Coronary artery (tissue), 2 donors: ENCODE measurements around the gene C11orf54.
"Not testable (repeated sequence)": the region's sequence is repeated elsewhere in the genome, so short reads cannot be mapped to it uniquely, and the experiment has no call there.

Experiments
- DNase-seq: peaks from one replicate; pipeline ENCODE4 v3.0.0-alpha.2; 2017; ENCODE audit warnings: low spot score
- H3K27ac ChIP-seq, 2 donors: fragments of 200-600 bp; sonication (generic); one replicate each; pipeline ENCODE4 v1.5.1; 2016 to 2019
- H3K4me3 ChIP-seq: fragments of 200-600 bp; sonication (generic); 2 replicates; pipeline ENCODE4 v1.5.1; 2016; ENCODE audit warnings: mild to moderate bottlenecking, moderate library complexity
- TF ChIP-seq, protein P1 (sequence below): fragments of 200-600 bp; sonication (generic); IDR thresholded peaks from one replicate; pipeline ENCODE4 v1.5.1; 2019; ENCODE audit warnings: antibody characterized with exemption

The C11orf54 gene

DNA sequence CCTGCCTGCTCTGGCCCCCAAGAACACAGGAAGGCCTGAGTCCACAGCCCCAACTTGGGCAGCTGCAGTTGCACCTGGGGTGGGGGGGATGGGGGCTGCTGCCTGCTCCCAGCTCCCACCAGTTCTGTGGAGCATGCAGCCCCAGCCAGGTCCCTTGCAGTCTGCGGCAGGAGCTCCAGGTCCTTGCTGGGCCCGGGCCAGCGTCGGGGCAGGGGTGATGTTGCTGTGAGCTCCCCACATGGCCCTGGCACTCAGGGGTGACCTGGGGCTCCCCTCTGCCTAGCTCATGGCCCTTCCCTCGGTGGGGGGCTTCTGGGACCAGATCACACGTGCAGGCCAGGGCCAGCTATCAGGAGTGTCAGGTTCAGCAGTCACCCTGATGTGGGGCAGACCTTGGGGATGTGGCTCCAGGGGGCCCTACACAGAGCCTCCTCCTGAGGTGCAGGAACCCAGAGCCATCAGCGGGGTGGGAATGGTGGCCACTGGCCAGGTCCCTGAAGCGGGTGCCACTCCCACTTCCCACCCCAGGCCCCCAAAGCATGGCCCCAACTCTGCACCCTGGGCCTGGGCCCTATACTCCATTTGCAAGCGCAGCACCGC lies 32.2 kb downstream of the C11orf54 start:
- Histone ChIP-seq H3K27ac (no peak overlapping the region), H3K4me3 (no peak overlapping the region)
- DNase-seq = no peak
- TF ChIP-seq, protein P1, sequence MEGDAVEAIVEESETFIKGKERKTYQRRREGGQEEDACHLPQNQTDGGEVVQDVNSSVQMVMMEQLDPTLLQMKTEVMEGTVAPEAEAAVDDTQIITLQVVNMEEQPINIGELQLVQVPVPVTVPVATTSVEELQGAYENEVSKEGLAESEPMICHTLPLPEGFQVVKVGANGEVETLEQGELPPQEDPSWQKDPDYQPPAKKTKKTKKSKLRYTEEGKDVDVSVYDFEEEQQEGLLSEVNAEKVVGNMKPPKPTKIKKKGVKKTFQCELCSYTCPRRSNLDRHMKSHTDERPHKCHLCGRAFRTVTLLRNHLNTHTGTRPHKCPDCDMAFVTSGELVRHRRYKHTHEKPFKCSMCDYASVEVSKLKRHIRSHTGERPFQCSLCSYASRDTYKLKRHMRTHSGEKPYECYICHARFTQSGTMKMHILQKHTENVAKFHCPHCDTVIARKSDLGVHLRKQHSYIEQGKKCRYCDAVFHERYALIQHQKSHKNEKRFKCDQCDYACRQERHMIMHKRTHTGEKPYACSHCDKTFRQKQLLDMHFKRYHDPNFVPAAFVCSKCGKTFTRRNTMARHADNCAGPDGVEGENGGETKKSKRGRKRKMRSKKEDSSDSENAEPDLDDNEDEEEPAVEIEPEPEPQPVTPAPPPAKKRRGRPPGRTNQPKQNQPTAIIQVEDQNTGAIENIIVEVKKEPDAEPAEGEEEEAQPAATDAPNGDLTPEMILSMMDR = no peak

DNA sequence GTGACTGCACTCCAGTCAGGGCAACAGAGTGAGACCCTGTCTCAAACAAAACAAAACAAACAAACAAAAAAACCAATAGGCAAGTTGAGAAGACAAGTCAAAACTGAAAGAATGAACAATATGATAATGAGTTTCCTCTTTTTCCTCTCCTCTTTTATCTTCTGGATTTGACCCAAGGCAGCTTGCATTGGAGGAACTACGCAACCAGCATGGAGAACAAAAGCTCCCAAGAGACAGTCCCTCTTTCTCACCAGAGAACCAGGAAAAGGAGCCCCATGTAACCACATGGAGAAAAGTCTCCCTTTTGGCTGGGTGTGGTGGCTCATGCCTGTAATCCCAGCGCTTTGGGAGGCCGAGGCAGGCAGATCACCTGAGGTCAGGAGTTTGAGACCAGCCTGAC lies 33.1 kb downstream of the C11orf54 start:
- not testable (repeated sequence) for DNase-seq, H3K27ac ChIP-seq

DNA sequence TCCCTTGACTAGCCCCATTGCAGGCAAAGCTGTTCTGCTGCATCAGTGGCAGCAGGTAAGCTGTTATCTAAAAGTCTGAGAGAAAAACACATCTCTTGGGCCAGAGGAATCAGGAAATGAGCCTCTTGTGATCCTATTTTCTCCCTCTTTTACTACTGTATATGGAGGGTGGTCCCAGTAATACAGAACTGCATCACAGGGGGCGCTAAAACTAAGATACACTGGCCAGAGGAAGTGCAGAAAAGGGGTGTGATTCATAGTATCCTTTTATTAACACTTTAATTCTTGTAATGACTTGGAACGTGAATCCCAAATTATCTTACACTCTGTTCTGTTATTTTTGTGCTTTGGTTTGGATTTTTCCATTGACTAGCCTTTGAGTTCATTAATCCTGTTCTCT lies 33.8 kb downstream of the C11orf54 start:
- TF ChIP-seq, protein P1 = no peak
- DNase-seq = no peak
- no peak overlapping the region for H3K4me3 ChIP-seq

More for the DNA sequence above, 33.1 kb downstream of the C11orf54 start:
- H3K4me3 ChIP-seq = not testable (repeated sequence)

DNA sequence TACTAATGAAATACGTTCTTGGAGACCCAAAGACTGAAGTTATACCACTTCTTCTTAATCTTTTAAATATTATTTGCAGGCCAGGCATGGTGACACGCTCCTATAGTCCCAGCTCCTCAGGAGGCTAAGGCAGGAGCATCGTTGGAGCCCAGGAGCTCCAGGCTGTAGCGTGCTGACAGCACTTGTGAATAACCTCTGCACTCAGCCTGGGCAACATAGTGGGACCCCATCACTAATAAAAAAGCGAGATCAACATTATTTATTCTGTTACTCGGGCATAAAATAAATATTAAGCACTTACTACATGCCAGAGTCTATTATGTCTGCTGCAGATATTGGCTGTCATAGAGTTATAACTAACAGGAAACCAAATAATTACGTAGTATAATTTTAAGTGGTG lies 41.9 kb downstream of the C11orf54 start:
- no peak for DNase-seq
- Histone ChIP-seq H3K27ac (no peak overlapping the region), H3K4me3 (peak overlapping the region; percentile 83)
- TF ChIP-seq, protein P1 = no peak

More for the DNA sequence above, 33.8 kb downstream of the C11orf54 start:
- H3K27ac ChIP-seq = no peak overlapping the region

DNA sequence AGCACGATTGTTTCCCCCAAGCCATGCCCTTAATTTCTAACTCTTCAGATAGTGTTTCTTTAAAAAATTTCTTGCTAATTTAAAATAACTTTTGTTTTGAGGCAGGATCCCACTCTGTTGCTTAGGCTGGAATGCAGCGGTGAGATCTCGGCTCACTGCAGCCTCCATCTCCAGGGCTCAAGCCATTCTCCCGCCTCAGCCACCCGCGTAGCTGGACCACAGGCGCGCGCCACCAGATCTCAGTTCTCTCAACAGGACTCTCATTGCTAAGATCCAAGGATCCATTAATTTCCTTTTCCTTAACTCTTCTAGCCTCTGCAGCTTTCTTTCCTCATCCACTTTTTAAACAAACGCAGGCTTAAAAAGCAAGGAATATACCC lies 42.3 kb downstream of the C11orf54 start:
- DNase-seq = no peak
- TF ChIP-seq, protein P1 = no peak
- H3K27ac ChIP-seq = peak overlapping the region; percentile 89 to 95
- H3K4me3 ChIP-seq = peak overlapping the region; percentile 83

DNA sequence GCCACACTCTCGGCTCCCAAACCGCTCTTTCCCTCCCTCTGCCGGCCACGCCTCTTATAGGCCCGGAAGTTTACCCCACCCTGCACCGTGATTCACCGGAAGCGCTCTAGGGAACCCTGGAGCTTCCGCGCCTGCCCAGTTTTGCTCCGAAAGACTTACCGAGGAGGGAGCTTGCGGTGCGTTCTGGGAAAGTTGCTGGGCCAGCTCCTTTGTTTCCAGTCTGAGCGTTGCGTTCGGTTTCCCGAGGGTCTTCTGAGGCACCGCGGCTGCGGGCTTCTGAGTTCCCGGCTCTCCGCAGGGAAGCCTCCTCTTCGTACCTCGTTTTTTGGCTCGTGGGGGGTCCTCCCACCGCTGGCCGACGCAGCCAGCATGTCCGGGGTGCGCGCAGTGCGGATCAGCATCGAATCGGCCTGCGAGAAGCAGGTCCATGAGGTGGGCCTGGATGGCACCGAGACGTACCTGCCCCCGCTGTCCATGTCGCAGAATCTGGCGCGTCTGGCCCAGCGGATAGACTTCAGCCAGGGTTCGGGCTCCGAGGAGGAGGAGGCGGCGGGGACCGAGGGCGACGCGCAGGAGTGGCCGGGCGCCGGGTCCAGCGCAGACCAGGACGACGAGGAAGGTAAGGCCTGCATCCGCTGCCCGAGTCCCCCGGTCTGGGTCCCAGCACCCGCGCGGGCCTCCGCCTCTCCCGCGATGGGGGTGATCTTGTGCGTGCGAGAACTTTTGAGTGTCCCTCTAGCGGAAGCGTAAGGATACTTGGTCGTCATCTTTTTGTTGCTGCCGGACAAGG lies 42.9 kb downstream of the C11orf54 start, which contains the start of gene MED17:
MED17 (plus strand) TSS at position 138 of the 790 bp plus-strand sequence; CDS start at position 370, 232 bp downstream.
- peak; percentile 95 for DNase-seq
- Histone ChIP-seq H3K4me3 (peak within 1 kb of the TSS; percentile 83), H3K27ac (peak within 1 kb of the TSS; percentile 89 to 95)
- TF ChIP-seq, protein P1 = no peak

DNA sequence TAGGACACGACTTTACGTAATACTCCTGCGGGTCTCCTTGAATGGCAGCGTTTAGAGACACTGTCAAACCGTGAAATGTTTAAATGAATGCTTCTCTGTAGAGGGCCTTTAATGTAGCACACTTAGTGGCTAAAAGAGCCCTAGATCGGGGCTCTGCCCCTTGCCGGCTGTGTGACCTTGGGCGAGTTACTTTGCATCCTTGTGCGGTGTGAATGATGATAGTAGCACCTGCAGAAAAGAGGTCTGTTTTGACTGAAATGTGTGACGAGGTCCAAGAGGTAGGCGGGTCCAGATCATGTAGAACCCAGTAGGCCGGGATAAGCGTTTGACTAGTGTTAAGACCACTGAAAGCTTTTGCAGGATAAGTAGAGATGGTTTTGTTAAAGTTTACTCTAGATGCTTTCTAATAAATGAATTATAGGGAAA lies 43.5 kb downstream of the C11orf54 start:
- no peak for DNase-seq

More for the DNA sequence above, 43.5 kb downstream of the C11orf54 start:
- Histone ChIP-seq H3K27ac (peak overlapping the region; percentile 89 to 95), H3K4me3 (peak overlapping the region; percentile 83)
- TF ChIP-seq, protein P1 = no peak
